Kidney capillary endothelial cell (primary cell): ENCODE measurements around the gene FKBP8.
"Not testable (repeated sequence)": the region's sequence is repeated elsewhere in the genome, so short reads cannot be mapped to it uniquely, and the experiment has no call there.

Experiments
- DNase-seq: peaks from one replicate; pipeline ENCODE4 v3.0.0-alpha.2; 2018; ENCODE audit warnings: low spot score

FKBP8 gene

GRCh38 chr19:18558604-18559003 is 15.2 kb upstream of the FKBP8 start:
- no peak for DNase-seq

GRCh38 chr19:18558202-18558555 is 14.8 kb upstream of the FKBP8 start:
- DNase-seq, result no peak

GRCh38 chr19:18557411-18558201 is 14.2 kb upstream of the FKBP8 start, which contains the start of gene KXD1:
TSS of gene KXD1 (plus strand) at chr19:18557870. CDS start at chr19:18562057, 4,187 bp downstream.
- peak; percentile 96 for DNase-seq

GRCh38 chr19:18551631-18552030 is 8.3 kb upstream of the FKBP8 start:
- DNase-seq, result no peak

GRCh38 chr19:18543814-18544475 is 572 bp upstream of the FKBP8 start:
- DNase-seq, result peak; percentile 59

- no peak for DNase-seq
These were observed 1.1 kb downstream of the FKBP8 start for GRCh38 chr19:18541992-18542940.

- DNase-seq, result no peak
These were observed 1.9 kb downstream of the FKBP8 start for GRCh38 chr19:18541258-18541991.

GRCh38 chr19:18540200-18540599 is 3.2 kb downstream of the FKBP8 start:
- DNase-seq, result not testable (repeated sequence)

GRCh38 chr19:18539372-18539771 is 4.0 kb downstream of the FKBP8 start:
- no peak for DNase-seq

- no peak for DNase-seq
These were observed 5.3 kb downstream of the FKBP8 start for GRCh38 chr19:18538115-18538514.

- DNase-seq, result no peak
These were observed 5.9 kb downstream of the FKBP8 start for GRCh38 chr19:18537431-18537830.

GRCh38 chr19:18536475-18536874 is 6.9 kb downstream of the FKBP8 start:
- no peak for DNase-seq

- no peak for DNase-seq
These were observed 10.3 kb downstream of the FKBP8 start for GRCh38 chr19:18533058-18533457.

- no peak for DNase-seq
These were observed 11.0 kb downstream of the FKBP8 start for GRCh38 chr19:18532168-18532890.

- no peak for DNase-seq
These were observed 11.9 kb downstream of the FKBP8 start for GRCh38 chr19:18531485-18531884.

- no peak for DNase-seq
These were observed 13.6 kb downstream of the FKBP8 start for GRCh38 chr19:18529782-18530181.

- no peak for DNase-seq
These were observed 17.1 kb downstream of the FKBP8 start for GRCh38 chr19:18526316-18526715.

GRCh38 chr19:18523841-18524240 is 19.5 kb downstream of the FKBP8 start:
- DNase-seq, result no peak

- not testable (repeated sequence) for DNase-seq
These were observed 20.4 kb downstream of the FKBP8 start for GRCh38 chr19:18522862-18523440.

GRCh38 chr19:18522124-18522861 is 21.1 kb downstream of the FKBP8 start:
- peak; percentile 99 for DNase-seq
